MM.1S (cell line): ENCODE data around the gene PASK.

ENCODE experiments used
- DNase-seq: peaks from one replicate; pipeline ENCODE4 v3.0.0-alpha.2; 2015
- H2AFZ ChIP-seq: fragments of 300-600 bp; sonication (generic); 2 replicates; pipeline ENCODE4 v1.6.0; 2016; ENCODE audit warnings: antibody characterized with exemption, low read length
- H3F3A ChIP-seq: fragments of 300-600 bp; sonication (generic); 2 replicates; pipeline ENCODE4 v1.6.1; 2016; ENCODE audit warnings: mild to moderate bottlenecking, antibody characterized with exemption, low read length, moderate library complexity, mixed read lengths; ENCODE audit not compliant: insufficient read depth
- H3K27ac ChIP-seq: fragments of 300-600 bp; sonication (generic); 2 replicates; pipeline ENCODE4 v1.5.1; 2016; ENCODE audit warnings: mild to moderate bottlenecking, low read length
- H3K27me3 ChIP-seq: fragments of 300-600 bp; sonication (generic); replicated peaks from 2 replicates; pipeline ENCODE4 v1.6.0; 2016; ENCODE audit warnings: low read length; ENCODE audit not compliant: insufficient read depth
- H3K36me3 ChIP-seq: fragments of 300-600 bp; sonication (generic); replicated peaks from 2 replicates; pipeline ENCODE4 v1.6.1; 2016; ENCODE audit warnings: mild to moderate bottlenecking, low read length, mixed read lengths; ENCODE audit not compliant: insufficient read depth
- H3K4me1 ChIP-seq: fragments of 300-600 bp; sonication (generic); 2 replicates; pipeline ENCODE4 v1.6.1; 2016; ENCODE audit warnings: low read length, mixed read lengths
- H3K4me2 ChIP-seq: fragments of 300-600 bp; sonication (generic); 2 replicates; pipeline ENCODE4 v1.6.0; 2016; ENCODE audit warnings: low read depth, low read length
- H3K4me3 ChIP-seq: fragments of 300-600 bp; sonication (generic); 2 replicates; pipeline ENCODE4 v1.5.1; 2016; ENCODE audit warnings: low read length, mixed read lengths
- H3K79me2 ChIP-seq: fragments of 300-600 bp; sonication (generic); 2 replicates; pipeline ENCODE4 v1.6.1; 2016; ENCODE audit warnings: mixed run types, low read length, mixed read lengths
- H3K9ac ChIP-seq: fragments of 300-600 bp; sonication (generic); 2 replicates; pipeline ENCODE4 v1.6.1; 2016; ENCODE audit warnings: low read length, mixed read lengths
- H3K9me2 ChIP-seq: fragments of 300-600 bp; sonication (generic); replicated peaks from 2 replicates; pipeline ENCODE4 v1.6.1; 2016; ENCODE audit warnings: mild to moderate bottlenecking, low read length, mixed read lengths; ENCODE audit not compliant: insufficient read depth
- H3K9me3 ChIP-seq: fragments of 300-600 bp; sonication (generic); replicated peaks from 2 replicates; pipeline ENCODE4 v1.6.1; 2016; ENCODE audit warnings: mild to moderate bottlenecking, low read length, mixed read lengths; ENCODE audit not compliant: insufficient read depth
- H4K20me1 ChIP-seq: fragments of 300-600 bp; sonication (generic); 2 replicates; pipeline ENCODE4 v1.6.1; 2016; ENCODE audit warnings: mild to moderate bottlenecking, low read length, moderate library complexity, mixed read lengths; ENCODE audit not compliant: insufficient read depth
- EZH2 ChIP-seq: fragments of 300-600 bp; sonication (generic); optimal IDR thresholded peaks from 2 replicates; pipeline ENCODE3; 2017; ENCODE audit warnings: low read depth, mild to moderate bottlenecking, antibody characterized with exemption, low read length, mixed read lengths
- EZH2phosphoT487 ChIP-seq: fragments of 300-600 bp; sonication (generic); IDR thresholded peaks from 2 replicates; pipeline ENCODE4 v1.6.1; 2018; ENCODE audit warnings: antibody characterized with exemption, low read length
- TF ChIP-seq, protein P1 (sequence below): fragments of 300-600 bp; sonication (generic); IDR thresholded peaks from 2 replicates; pipeline ENCODE4 v1.5.1; 2016; ENCODE audit warnings: antibody characterized with exemption, low read length, mixed read lengths

Gene PASK

DNA sequence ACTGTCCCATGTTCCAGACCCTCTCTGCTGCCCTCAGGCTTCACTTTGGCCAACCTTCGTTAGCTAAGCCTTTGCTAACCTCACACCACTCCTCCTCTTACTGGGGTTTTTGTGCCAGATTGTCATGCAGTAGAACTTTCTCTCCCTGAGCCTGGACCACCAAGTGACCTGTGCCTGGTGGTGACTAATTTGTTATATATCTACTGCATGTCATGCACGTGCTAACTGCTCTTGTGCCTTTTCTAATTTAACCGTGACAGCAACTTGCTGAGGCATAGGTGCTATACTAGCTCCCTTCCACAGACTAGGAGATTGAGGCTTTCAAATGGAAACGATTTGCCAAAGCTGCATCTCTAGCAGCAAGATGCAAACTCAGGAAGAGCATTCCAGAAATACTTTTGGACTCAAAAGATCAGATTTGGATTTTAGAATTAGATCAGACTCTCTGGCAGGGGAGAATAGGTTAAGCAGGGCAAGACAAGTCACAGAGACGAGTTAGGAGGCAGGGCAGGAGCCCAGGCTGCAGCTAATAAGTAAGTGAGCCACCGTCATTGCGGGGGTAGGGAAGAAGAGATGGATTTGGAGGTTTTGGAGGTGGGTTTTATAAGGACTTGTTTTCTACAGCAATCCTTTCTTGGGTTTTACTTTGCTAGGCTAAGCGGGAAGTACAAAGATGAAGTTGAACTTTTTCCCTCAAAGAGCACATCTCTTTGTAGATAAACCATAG lies 2.8 kb upstream of the PASK start:
- Histone ChIP-seq H3K27me3 (no peaks in the 10 kb centered on the region), H2AFZ (no peak overlapping the region), H3K9me2 (no peaks in the 10 kb centered on the region), H3K36me3 (no peaks in the 10 kb centered on the region), H3K4me3 (no peak overlapping the region), H3F3A (0 out of 2 replicates have a peak, but pooled peaks cover 4% of the 10 kb centered on the region), H3K9ac (no peak overlapping the region), H3K4me1 (peaks cover 14% of the 10 kb centered on the region), H4K20me1 (no peaks in the 10 kb centered on the region), H3K27ac (no peak overlapping the region), H3K9me3 (no peaks in the 10 kb centered on the region), H3K4me2 (no peak overlapping the region), H3K79me2 (peaks cover 40% of the 10 kb centered on the region)
- no peak for DNase-seq
- no peak for TF ChIP-seq EZH2phosphoT487
- TF ChIP-seq, protein P1, sequence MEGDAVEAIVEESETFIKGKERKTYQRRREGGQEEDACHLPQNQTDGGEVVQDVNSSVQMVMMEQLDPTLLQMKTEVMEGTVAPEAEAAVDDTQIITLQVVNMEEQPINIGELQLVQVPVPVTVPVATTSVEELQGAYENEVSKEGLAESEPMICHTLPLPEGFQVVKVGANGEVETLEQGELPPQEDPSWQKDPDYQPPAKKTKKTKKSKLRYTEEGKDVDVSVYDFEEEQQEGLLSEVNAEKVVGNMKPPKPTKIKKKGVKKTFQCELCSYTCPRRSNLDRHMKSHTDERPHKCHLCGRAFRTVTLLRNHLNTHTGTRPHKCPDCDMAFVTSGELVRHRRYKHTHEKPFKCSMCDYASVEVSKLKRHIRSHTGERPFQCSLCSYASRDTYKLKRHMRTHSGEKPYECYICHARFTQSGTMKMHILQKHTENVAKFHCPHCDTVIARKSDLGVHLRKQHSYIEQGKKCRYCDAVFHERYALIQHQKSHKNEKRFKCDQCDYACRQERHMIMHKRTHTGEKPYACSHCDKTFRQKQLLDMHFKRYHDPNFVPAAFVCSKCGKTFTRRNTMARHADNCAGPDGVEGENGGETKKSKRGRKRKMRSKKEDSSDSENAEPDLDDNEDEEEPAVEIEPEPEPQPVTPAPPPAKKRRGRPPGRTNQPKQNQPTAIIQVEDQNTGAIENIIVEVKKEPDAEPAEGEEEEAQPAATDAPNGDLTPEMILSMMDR = no peak
- TF ChIP-seq EZH2 = no peak

DNA sequence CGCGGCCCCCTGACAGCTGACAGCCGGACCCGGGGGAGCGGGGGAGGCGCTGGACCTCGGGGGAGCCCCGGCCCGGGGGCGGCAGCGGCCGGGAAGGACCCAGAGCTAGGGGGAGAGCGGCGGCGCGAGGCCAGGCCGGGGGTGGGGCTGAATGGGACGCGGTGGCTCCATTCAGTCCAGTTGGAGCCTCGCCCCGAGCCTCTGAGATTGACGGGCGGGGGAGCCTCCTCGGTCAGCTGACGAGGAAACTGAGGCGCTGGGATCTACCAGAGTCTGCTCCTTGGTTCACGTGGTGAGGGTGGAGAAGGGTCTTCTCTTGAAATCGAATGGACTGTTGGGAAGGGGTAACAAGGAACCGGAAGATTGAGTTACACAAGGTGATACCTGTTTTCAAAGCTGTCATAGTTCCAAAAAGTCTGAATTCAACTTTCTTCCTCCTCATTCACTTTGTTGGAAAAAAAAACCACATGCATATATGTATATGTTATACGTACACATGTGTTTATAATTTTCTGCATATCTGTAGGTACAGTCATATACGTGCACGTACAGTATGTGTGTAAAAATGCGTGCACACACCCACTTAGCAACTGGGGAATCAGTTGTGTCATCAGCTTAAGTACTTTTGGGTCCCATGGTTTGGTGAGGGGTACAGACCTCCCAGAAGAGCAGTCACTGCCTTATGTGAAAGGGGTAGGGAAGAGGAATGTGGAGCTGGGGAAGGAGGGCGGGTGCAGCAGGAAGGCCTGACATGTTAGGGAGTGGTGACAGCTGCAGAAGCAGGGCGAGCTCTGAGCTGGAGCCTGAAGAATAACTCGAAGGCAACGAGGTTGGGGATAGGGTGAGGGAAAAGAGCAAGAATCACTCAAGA lies 1.6 kb upstream of the PASK start:
- Histone ChIP-seq H3K4me1 (peaks cover 14% of the 10 kb centered on the region), H4K20me1 (no peaks in the 10 kb centered on the region), H3K27ac (no peak overlapping the region), H3K27me3 (no peaks in the 10 kb centered on the region), H3K9me2 (no peaks in the 10 kb centered on the region), H3F3A (0 out of 2 replicates have a peak, but pooled peaks cover 4% of the 10 kb centered on the region), H3K36me3 (no peaks in the 10 kb centered on the region), H3K79me2 (peaks cover 40% of the 10 kb centered on the region), H3K4me2 (peak overlapping the region; percentile 90), H3K9me3 (no peaks in the 10 kb centered on the region), H2AFZ (peak overlapping the region; percentile 78), H3K9ac (peak overlapping the region; percentile 79), H3K4me3 (peak overlapping the region; percentile 92)
- TF ChIP-seq EZH2phosphoT487 = no peak
- TF ChIP-seq, protein P1 = no peak
- no peak for TF ChIP-seq EZH2
- DNase-seq = peak; percentile 7

DNA sequence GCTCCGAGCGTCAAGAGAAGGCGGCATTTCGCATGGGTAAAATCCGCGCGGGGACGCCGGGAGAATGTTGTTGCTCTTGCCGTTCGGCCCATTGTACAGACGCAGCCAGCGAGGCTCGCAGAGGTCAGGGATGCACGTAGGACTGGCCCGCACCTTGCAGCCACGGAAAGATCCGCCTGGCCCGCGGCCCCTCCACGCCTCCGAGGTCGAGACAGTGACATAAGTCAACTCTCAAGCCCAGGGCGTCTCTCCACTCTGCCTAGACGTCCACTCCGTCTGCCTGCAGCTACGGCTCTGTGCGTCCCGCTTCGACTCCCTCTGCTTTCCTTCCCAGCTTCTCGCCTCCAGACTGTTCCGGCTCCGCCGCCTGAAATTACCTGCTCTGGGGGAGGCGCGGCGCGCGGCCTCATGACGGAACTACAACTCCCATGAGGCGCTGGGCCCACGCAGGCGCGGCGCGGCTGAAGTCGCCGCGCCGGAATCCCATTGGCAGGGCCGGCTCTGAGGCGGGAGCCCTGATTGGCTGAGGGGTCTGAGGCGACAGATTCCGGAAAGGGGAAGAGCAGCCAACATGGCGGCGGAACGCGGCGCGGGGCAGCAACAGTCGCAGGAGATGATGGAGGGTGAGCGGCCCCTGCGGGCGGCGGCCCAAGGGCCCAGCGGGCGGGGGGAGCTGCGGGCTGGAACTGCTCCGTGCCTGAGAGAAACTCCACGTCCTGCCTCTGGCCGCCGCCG lies 820 bp upstream of the PASK start, which contains the start of gene PPP1R7:
PPP1R7 (plus strand) TSS at position 543 of the 735 bp plus-strand sequence; CDS start at position 572, 29 bp downstream.
- H3K4me1 ChIP-seq = peaks cover 14% of the 10 kb centered on the region
- no peaks in the 10 kb centered on the region for H3K9me2 ChIP-seq
- H2AFZ ChIP-seq = peak within 1 kb of the TSS; percentile 100
- TF ChIP-seq, protein P1 = no peak
- TF ChIP-seq EZH2 (no peak), EZH2phosphoT487 (no peak)
- H4K20me1 ChIP-seq = no peaks in the 10 kb centered on the region
- no peaks in the 10 kb centered on the region for H3K36me3 ChIP-seq
- H3F3A ChIP-seq = 0 out of 2 replicates have a peak, but pooled peaks cover 4% of the 10 kb centered on the region
- peak within 1 kb of the TSS; percentile 100 for H3K4me2 ChIP-seq
- H3K9ac ChIP-seq = peak within 1 kb of the TSS; percentile 79
- peaks cover 40% of the 10 kb centered on the region for H3K79me2 ChIP-seq
- peak; percentile 95 for DNase-seq
- H3K27me3 ChIP-seq = no peaks in the 10 kb centered on the region
- H3K4me3 ChIP-seq = peak within 1 kb of the TSS; percentile 92
- H3K27ac ChIP-seq = peak within 1 kb of the TSS; percentile 32; the same call in 1 of the 2 replicates
- no peaks in the 10 kb centered on the region for H3K9me3 ChIP-seq
